ENCODE data around the gene BANK1. TPM values are rescaled to one million over a fixed set of nuclear protein-coding genes. Genes with fewer than 3 reads are reported as not detected.
"Not testable (repeated sequence)": the region's sequence is repeated elsewhere in the genome, so short reads cannot be mapped to it uniquely, and the experiment has no call there.

The BANK1 gene
- total RNA-seq, 3 donors from 2014 or later = 0.23 to 1.7 (median 0.24) TPM

- no peak for DNase-seq
- no peaks in the 10 kb centered on the region for H3K27me3 Mint-ChIP-seq (ENCODE audit: low read depth)
- no peaks in the 10 kb centered on the region for H3K4me1 Mint-ChIP-seq (ENCODE audit: low read depth)
- no peak for ATAC-seq
- H3K36me3 Mint-ChIP-seq (ENCODE audit: insufficient read depth) = no peaks in the 10 kb centered on the region
- no peak overlapping the region for H3K4me3 Mint-ChIP-seq
- no peaks in the 10 kb centered on the region for H3K9me3 Mint-ChIP-seq
These were observed 95.0 kb downstream of the BANK1 start for GRCh38 chr4:101885574-101885973.

GRCh38 chr4:101886826-101887225 lies 96.3 kb downstream of the BANK1 start:
- H3K27me3 Mint-ChIP-seq (ENCODE audit: low read depth) = no peaks in the 10 kb centered on the region
- ATAC-seq = no peak
- no peak overlapping the region for H3K4me3 Mint-ChIP-seq
- no peaks in the 10 kb centered on the region for H3K36me3 Mint-ChIP-seq (ENCODE audit: insufficient read depth)
- peaks cover 5% of the 10 kb centered on the region for H3K9me3 Mint-ChIP-seq
- no peak for DNase-seq
- H3K4me1 Mint-ChIP-seq (ENCODE audit: low read depth) = no peaks in the 10 kb centered on the region

- peaks cover 5% of the 10 kb centered on the region for H3K9me3 Mint-ChIP-seq
- H3K27me3 Mint-ChIP-seq (ENCODE audit: low read depth) = no peaks in the 10 kb centered on the region
- no peak overlapping the region for H3K4me3 Mint-ChIP-seq
- ATAC-seq (no peak), DNase-seq (no peak)
- H3K4me1 Mint-ChIP-seq (ENCODE audit: low read depth) = no peaks in the 10 kb centered on the region
- no peaks in the 10 kb centered on the region for H3K36me3 Mint-ChIP-seq (ENCODE audit: insufficient read depth)
These were observed 97.9 kb downstream of the BANK1 start for GRCh38 chr4:101888472-101888871.

GRCh38 chr4:101905527-101905926 lies 115.0 kb downstream of the BANK1 start:
- ATAC-seq; H3K4me1 Mint-ChIP-seq (ENCODE audit: low read depth); H3K27me3 Mint-ChIP-seq (ENCODE audit: low read depth); DNase-seq; H3K36me3 Mint-ChIP-seq (ENCODE audit: insufficient read depth); H3K9me3 Mint-ChIP-seq; H3K4me3 Mint-ChIP-seq: not testable (repeated sequence)

- Mint-ChIP-seq H3K36me3 (ENCODE audit: insufficient read depth) (no peaks in the 10 kb centered on the region), H3K27me3 (ENCODE audit: low read depth) (peaks cover under 1% of the 10 kb centered on the region), H3K9me3 (no peaks in the 10 kb centered on the region), H3K4me1 (ENCODE audit: low read depth) (no peaks in the 10 kb centered on the region), H3K4me3 (no peak overlapping the region)
- DNase-seq = no peak
- ATAC-seq = no peak
These were observed 120.3 kb downstream of the BANK1 start for GRCh38 chr4:101910786-101911373.

GRCh38 chr4:101911616-101912015 lies 121.1 kb downstream of the BANK1 start:
- Mint-ChIP-seq H3K36me3 (ENCODE audit: insufficient read depth) (no peaks in the 10 kb centered on the region), H3K4me3 (no peak overlapping the region), H3K4me1 (ENCODE audit: low read depth) (no peaks in the 10 kb centered on the region), H3K27me3 (ENCODE audit: low read depth) (no peaks in the 10 kb centered on the region), H3K9me3 (no peaks in the 10 kb centered on the region)
- DNase-seq = no peak
- no peak for ATAC-seq

GRCh38 chr4:101914761-101915160 lies 124.2 kb downstream of the BANK1 start:
- Mint-ChIP-seq H3K4me3 (no peak overlapping the region), H3K9me3 (no peaks in the 10 kb centered on the region), H3K4me1 (ENCODE audit: low read depth) (no peaks in the 10 kb centered on the region), H3K27me3 (ENCODE audit: low read depth) (no peaks in the 10 kb centered on the region), H3K36me3 (ENCODE audit: insufficient read depth) (no peaks in the 10 kb centered on the region)
- DNase-seq = no peak
- no peak for ATAC-seq

- no peak overlapping the region for H3K4me3 Mint-ChIP-seq
- ATAC-seq = no peak
- no peaks in the 10 kb centered on the region for H3K4me1 Mint-ChIP-seq (ENCODE audit: low read depth)
- H3K36me3 Mint-ChIP-seq (ENCODE audit: insufficient read depth) = no peaks in the 10 kb centered on the region
- no peaks in the 10 kb centered on the region for H3K27me3 Mint-ChIP-seq (ENCODE audit: low read depth)
- no peak for DNase-seq
- no peaks in the 10 kb centered on the region for H3K9me3 Mint-ChIP-seq
These were observed 128.9 kb downstream of the BANK1 start for GRCh38 chr4:101919373-101919977.

- H3K36me3 Mint-ChIP-seq (ENCODE audit: insufficient read depth) = no peaks in the 10 kb centered on the region
- no peak for ATAC-seq
These were observed 130.8 kb downstream of the BANK1 start for GRCh38 chr4:101921370-101921769.

GRCh38 chr4:101931619-101932018 lies 141.1 kb downstream of the BANK1 start:
- peaks cover 2% of the 10 kb centered on the region for H3K9me3 Mint-ChIP-seq
- H3K4me3 Mint-ChIP-seq = no peak overlapping the region
- ATAC-seq = no peak
- H3K36me3 Mint-ChIP-seq (ENCODE audit: insufficient read depth) = no peaks in the 10 kb centered on the region
- H3K4me1 Mint-ChIP-seq (ENCODE audit: low read depth) = no peaks in the 10 kb centered on the region
- H3K27me3 Mint-ChIP-seq (ENCODE audit: low read depth) = no peaks in the 10 kb centered on the region
- DNase-seq = no peak

More at GRCh38 chr4:101921370-101921769, 130.8 kb downstream of the BANK1 start:
- Mint-ChIP-seq H3K4me3 (no peak overlapping the region), H3K9me3 (no peaks in the 10 kb centered on the region), H3K4me1 (ENCODE audit: low read depth) (no peaks in the 10 kb centered on the region), H3K27me3 (ENCODE audit: low read depth) (no peaks in the 10 kb centered on the region)
- DNase-seq = no peak

GRCh38 chr4:101933855-101934254 lies 143.3 kb downstream of the BANK1 start:
- DNase-seq (no peak), ATAC-seq (no peak)
- no peaks in the 10 kb centered on the region for H3K4me1 Mint-ChIP-seq (ENCODE audit: low read depth)
- no peaks in the 10 kb centered on the region for H3K36me3 Mint-ChIP-seq (ENCODE audit: insufficient read depth)
- H3K27me3 Mint-ChIP-seq (ENCODE audit: low read depth) = no peaks in the 10 kb centered on the region
- H3K4me3 Mint-ChIP-seq = no peak overlapping the region
- H3K9me3 Mint-ChIP-seq = peaks cover 7% of the 10 kb centered on the region

GRCh38 chr4:101938836-101939235 lies 148.3 kb downstream of the BANK1 start:
- Mint-ChIP-seq H3K9me3 (peaks cover 7% of the 10 kb centered on the region), H3K36me3 (ENCODE audit: insufficient read depth) (no peaks in the 10 kb centered on the region), H3K4me3 (no peak overlapping the region), H3K27me3 (ENCODE audit: low read depth) (no peaks in the 10 kb centered on the region), H3K4me1 (ENCODE audit: low read depth) (no peaks in the 10 kb centered on the region)
- no peak for ATAC-seq
- no peak for DNase-seq

GRCh38 chr4:101941816-101942358 lies 151.4 kb downstream of the BANK1 start:
- ATAC-seq (no peak), DNase-seq (no peak)
- no peaks in the 10 kb centered on the region for H3K4me1 Mint-ChIP-seq (ENCODE audit: low read depth)
- no peaks in the 10 kb centered on the region for H3K27me3 Mint-ChIP-seq (ENCODE audit: low read depth)
- H3K36me3 Mint-ChIP-seq (ENCODE audit: insufficient read depth) = no peaks in the 10 kb centered on the region
- H3K9me3 Mint-ChIP-seq = peaks cover 2% of the 10 kb centered on the region
- no peak overlapping the region for H3K4me3 Mint-ChIP-seq

GRCh38 chr4:101942891-101943290 lies 152.4 kb downstream of the BANK1 start:
- no peaks in the 10 kb centered on the region for H3K4me1 Mint-ChIP-seq (ENCODE audit: low read depth)
- no peak overlapping the region for H3K4me3 Mint-ChIP-seq
- ATAC-seq (no peak), DNase-seq (no peak)
- no peaks in the 10 kb centered on the region for H3K27me3 Mint-ChIP-seq (ENCODE audit: low read depth)
- H3K9me3 Mint-ChIP-seq = no peaks in the 10 kb centered on the region
- no peaks in the 10 kb centered on the region for H3K36me3 Mint-ChIP-seq (ENCODE audit: insufficient read depth)

- no peaks in the 10 kb centered on the region for H3K27me3 Mint-ChIP-seq (ENCODE audit: low read depth)
- ATAC-seq = no peak
- H3K4me1 Mint-ChIP-seq (ENCODE audit: low read depth) = no peaks in the 10 kb centered on the region
- no peak for DNase-seq
- no peaks in the 10 kb centered on the region for H3K36me3 Mint-ChIP-seq (ENCODE audit: insufficient read depth)
- no peaks in the 10 kb centered on the region for H3K9me3 Mint-ChIP-seq
- H3K4me3 Mint-ChIP-seq = no peak overlapping the region
These were observed 154.1 kb downstream of the BANK1 start for GRCh38 chr4:101944649-101945048.

Data from activated T-cell treated with anti-CD3 and anti-CD28 coated beads, Interleukin-2, amount 50 U/mL, for 4 hours (primary cell).